Lung (tissue), 12 donors: ENCODE data around the gene CD3D. TPM values are rescaled to one million over a fixed set of nuclear protein-coding genes. Genes with fewer than 3 reads are reported as not detected.

Experiments used
- ATAC-seq: fragments of 200-7000 bp; cut with Tn5 transposase; one replicate; pipeline ENCODE4 v1.9.1; 2020; ENCODE audit warnings: moderate number of reproducible peaks; ENCODE audit not compliant: insufficient read depth, low FRiP score
- DNase-seq, 3 donors: peaks; one replicate each; pipeline ENCODE4 v3.0.0-alpha.2; 2013 to 2017
- H3K27ac ChIP-seq, 2 donors: one replicate each; pipeline ENCODE4 v1.5.1; 2013; ENCODE audit warnings: mild to moderate bottlenecking in 2 of 2, moderate library complexity in 2 of 2, control low read depth in 1 of 2, inconsistent platforms in 1 of 2, low read depth in 1 of 2, low read length in 1 of 2
- H3K27me3 ChIP-seq, 3 donors: one replicate each; pipeline ENCODE4 v1.5.1; 2013; ENCODE audit warnings: low read length in 2 of 3; ENCODE audit not compliant: control insufficient read depth in 3 of 3, insufficient read depth in 3 of 3
- H3K36me3 ChIP-seq, 4 donors: one replicate each; pipeline ENCODE4 v1.5.1; 2013; ENCODE audit warnings: low read length in 4 of 4, mild to moderate bottlenecking in 1 of 4, moderate library complexity in 1 of 4; ENCODE audit not compliant: control insufficient read depth in 4 of 4, insufficient read depth in 4 of 4
- H3K4me1 ChIP-seq, 5 donors: one replicate each; pipeline ENCODE4 v1.5.1; 2013; ENCODE audit warnings: low read length in 5 of 5, mild to moderate bottlenecking in 2 of 5, moderate library complexity in 1 of 5; ENCODE audit not compliant: control insufficient read depth in 5 of 5, insufficient read depth in 5 of 5
- H3K4me3 ChIP-seq: one replicate; pipeline ENCODE4 v1.5.1; 2013; ENCODE audit warnings: mild to moderate bottlenecking, control low read depth, moderate library complexity
- H3K9ac ChIP-seq, 2 donors: one replicate each; pipeline ENCODE4 v1.5.1; 2013; ENCODE audit warnings: low read length in 2 of 2, control low read depth in 1 of 2; ENCODE audit not compliant: insufficient read depth in 1 of 2
- H3K9me3 ChIP-seq, 4 donors: one replicate each; pipeline ENCODE4 v1.5.1; 2013; ENCODE audit warnings: low read length in 3 of 4, mild to moderate bottlenecking in 1 of 4, moderate library complexity in 1 of 4; ENCODE audit not compliant: control insufficient read depth in 4 of 4, insufficient read depth in 3 of 4
- WGBS, 2 donors: extraction: QIAGEN DNeasy Blood & Tissue Kit; methylation state at CpG; one replicate each; pipeline ENCODE4 v1.1.7; 2013; 5-methylcytosine and 5-hydroxymethylcytosine counted together
- polyA plus RNA-seq, 2 donors: library from polyadenylated mRNA; stranded (reverse); fragments of 200-250 nt; gene quantifications; one replicate each; pipeline ENCODE4 v1.2.1, GENCODE V29; 2013
- total RNA-seq, 2 donors: library from RNA; depleted of rRNA in 1 of 2; stranded (reverse); fragments of >200 nt in 1 of 2; gene quantifications; one replicate each; pipeline ENCODE4 v1.2.1, GENCODE V29; 2014 to 2021
- TF ChIP-seq, protein P1 (sequence below): IDR thresholded peaks from 2 replicates; pipeline ENCODE4 v1.5.1; 2012; ENCODE audit warnings: mild to moderate bottlenecking; ENCODE audit errors: control extremely low read depth, extremely low read depth
- donor health status: control.
- donor health status: control.
- donor health status: Bipolar disorder and iron deficiency.
- donor health status: healthy.
- donor health status: DM: yes; HTN: yes; CAD: no.

CD3D gene
- total and polyA plus RNA-seq, 4 donors: 3.8 to 9.9 (median 8.7) TPM

DNA sequence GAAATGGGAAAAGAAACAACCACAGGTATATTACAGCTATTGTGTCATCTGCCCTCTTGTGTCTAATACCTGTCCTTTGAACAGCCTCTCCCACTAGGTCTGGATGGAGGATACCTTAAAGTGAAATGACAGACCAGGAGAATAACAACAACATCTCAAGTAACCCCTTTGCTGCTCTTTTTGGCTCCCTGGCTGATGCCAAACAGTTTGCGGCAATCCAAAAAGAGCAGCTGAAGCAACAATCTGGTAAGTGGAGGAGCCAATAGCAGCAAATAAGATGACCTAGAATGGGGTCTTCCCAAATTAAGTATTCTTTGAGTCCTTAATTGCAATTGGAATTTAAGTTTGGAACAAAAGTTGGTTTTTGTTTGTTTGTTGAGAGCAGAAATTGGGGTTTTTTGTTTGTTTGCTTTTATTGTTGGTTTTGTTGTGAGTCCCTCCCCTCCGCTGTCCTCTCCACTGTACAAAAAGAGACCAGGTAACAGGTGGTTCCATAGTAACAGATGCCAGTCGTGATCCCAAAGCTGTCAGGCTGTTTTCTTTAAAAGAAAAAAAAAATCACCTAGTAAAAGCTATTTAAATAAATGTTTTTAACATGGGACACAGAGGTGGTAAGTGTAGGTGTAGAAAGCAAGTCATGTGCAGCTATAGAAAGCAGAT is 22.6 kb upstream of the CD3D start:
- H3K9ac ChIP-seq: no peak overlapping the region
- H3K4me3 ChIP-seq: no peak overlapping the region
- peaks cover 16 to 29% (median 23%) of the 10 kb centered on the region in 4 donors for H3K36me3 ChIP-seq
- TF ChIP-seq, protein P1, sequence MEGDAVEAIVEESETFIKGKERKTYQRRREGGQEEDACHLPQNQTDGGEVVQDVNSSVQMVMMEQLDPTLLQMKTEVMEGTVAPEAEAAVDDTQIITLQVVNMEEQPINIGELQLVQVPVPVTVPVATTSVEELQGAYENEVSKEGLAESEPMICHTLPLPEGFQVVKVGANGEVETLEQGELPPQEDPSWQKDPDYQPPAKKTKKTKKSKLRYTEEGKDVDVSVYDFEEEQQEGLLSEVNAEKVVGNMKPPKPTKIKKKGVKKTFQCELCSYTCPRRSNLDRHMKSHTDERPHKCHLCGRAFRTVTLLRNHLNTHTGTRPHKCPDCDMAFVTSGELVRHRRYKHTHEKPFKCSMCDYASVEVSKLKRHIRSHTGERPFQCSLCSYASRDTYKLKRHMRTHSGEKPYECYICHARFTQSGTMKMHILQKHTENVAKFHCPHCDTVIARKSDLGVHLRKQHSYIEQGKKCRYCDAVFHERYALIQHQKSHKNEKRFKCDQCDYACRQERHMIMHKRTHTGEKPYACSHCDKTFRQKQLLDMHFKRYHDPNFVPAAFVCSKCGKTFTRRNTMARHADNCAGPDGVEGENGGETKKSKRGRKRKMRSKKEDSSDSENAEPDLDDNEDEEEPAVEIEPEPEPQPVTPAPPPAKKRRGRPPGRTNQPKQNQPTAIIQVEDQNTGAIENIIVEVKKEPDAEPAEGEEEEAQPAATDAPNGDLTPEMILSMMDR: no peak
- H3K9me3 ChIP-seq: no peaks in the 10 kb centered on the region
- ATAC-seq (no peak), DNase-seq (no peak)
- no peak overlapping the region for H3K27ac ChIP-seq
- H3K4me1 ChIP-seq: peaks cover 0 to 14% (median 2%) of the 10 kb centered on the region in 5 donors
- WGBS, 2 donors: 93 to 94% methylated on average over 3 of the region's 3 CpGs
- no peaks in the 10 kb centered on the region for H3K27me3 ChIP-seq

DNA sequence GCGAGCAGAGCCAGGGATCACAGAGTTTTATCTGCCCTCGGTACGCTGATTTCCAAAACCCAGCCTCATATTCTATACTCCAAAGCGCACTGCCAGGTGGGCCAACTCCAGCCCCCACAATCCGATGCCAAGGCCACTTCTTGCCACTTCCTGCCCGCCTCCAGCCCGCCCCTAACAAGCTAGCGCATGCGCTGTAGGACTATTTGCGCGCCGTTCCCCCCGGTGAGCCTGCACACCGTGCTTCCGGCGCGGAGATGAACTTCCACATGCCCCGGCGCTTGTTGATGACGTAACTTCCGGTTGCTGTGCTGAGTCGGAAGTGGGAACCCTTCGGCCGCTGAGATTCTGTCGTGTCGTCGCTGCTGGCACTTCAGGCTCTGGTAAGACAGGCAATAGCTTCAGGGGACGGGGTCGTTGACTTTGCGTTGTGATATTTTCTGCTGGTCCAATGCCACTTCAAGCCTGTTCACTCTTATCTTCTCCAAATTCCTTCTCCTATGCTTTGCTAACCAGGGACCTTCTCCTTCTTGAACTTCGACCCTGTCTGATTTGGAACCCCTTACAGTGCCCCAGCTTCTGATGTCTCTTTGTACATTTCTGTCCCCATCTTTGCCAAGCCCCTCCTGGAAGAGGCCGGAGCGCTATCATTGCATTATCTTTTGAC is 16.9 kb upstream of the CD3D start, which contains the start of gene UBE4A:
TSS of gene UBE4A (plus strand) at position 306 of the 664 bp plus-strand sequence. CDS start 5,481 bp downstream, outside the sequence.
- H3K9ac ChIP-seq: peak within 1 kb of the TSS; percentile 64 to 92
- TF ChIP-seq, protein P1: no peak
- DNase-seq (peak; percentile 93 to 97 (median 96)), ATAC-seq (peak; percentile 89)
- WGBS, 2 donors: 3 to 5% methylated on average over 33 of the region's 33 CpGs
- H3K4me3 ChIP-seq: peak within 1 kb of the TSS; percentile 63
- H3K36me3 ChIP-seq: peaks cover 0 to 1% (median 0%) of the 10 kb centered on the region in 4 donors
- H3K4me1 ChIP-seq: peaks cover 0 to 10% (median 2%) of the 10 kb centered on the region in 5 donors
- peak within 1 kb of the TSS; percentile 47 to 55 for H3K27ac ChIP-seq
- peaks cover 0 to 5% (median 0%) of the 10 kb centered on the region in 3 donors for H3K27me3 ChIP-seq
- H3K9me3 ChIP-seq: no peaks in the 10 kb centered on the region

DNA sequence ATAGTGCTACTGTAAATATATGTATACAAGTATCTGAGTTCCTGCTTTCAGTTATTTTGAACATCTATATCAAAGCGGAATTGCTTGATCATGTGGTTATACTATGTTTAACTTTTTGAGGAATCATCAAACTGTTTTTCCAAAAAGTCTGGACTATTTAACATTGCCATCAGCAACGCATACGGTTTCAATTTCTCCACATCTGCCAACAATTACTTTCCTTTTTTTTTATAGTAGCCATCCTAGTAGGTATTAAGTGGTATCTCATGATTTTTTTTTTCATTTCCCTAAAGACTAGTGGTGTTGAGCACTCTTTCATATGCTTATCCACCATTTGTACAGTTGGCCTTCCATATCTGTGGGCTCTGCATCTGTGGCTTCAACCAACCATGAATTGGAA is 15.6 kb upstream of the CD3D start:
- Histone ChIP-seq H3K27me3 (peaks cover 0 to 5% (median 0%) of the 10 kb centered on the region in 3 donors), H3K36me3 (no peaks in the 10 kb centered on the region), H3K9ac (no peak overlapping the region), H3K27ac (no peak overlapping the region), H3K4me1 (peaks cover 0 to 10% (median 2%) of the 10 kb centered on the region in 5 donors), H3K4me3 (no peak overlapping the region), H3K9me3 (no peaks in the 10 kb centered on the region)
- ATAC-seq: no peak
- 80 to 81% methylated on average over 3 of the region's 3 CpGs for WGBS, 2 donors
- TF ChIP-seq, protein P1: no peak
- DNase-seq: no peak
